ENCODE results near the gene BOD1L1.
A peak's percentile ranks its signal among the peaks of the same experiment; 100 is the strongest.

BOD1L1 gene

DNA sequence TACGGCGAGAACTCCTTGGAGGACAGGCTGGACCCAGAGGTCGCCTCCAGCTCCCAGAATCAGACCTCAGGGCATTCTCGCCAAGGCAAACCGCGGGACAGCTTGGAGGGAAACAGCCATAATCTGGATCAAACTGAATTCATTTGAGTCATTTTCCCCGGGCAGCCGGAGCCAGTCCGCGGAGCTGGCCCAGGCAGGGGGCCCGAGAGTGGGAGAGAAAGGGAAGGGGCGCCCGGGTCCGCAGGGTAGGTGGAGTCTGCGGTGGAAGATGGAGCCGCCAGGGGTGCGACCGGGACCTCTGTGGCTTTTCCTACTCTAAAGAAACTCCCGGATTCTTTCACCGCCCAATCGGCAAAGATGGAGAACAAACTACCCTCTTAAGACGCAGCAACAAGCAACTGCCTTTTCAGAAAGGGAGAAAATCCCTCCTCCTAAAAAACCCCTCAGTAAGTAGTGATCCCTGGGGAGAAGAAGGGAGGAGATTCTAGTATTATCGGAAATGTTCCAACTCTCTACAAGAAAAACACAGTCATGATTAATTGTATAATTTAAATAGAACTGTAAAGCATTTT, 88.4 kb downstream of the BOD1L1 start:
- no peak for DNase-seq (ENCODE audit: low spot score)

DNA sequence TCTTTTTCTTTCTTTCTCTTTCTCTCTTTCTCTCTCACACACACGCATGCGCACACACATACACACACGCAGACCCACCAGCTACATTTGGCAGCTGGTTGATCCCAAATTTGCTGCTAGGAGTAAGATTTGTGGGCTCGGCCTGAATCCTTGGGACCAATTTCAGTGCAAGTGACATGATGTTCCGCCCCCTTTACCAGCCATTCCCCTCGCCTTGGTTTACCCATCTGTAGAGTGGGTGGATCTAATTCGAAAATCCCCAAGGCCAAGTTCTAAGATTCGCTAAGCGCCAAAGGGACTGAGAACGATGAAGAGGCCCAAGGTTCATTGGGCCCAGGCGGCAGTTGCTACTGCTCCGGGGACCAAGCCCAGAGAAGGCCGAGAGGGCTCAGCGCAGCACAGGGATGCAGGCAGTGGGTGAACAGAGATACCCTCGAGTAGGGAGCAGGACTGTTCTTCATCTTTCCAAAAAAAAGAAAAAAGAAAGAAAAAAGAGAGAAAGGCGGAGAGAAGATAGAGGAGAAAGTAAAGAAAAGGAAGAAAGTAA, 89.0 kb downstream of the BOD1L1 start:
- DNase-seq (ENCODE audit: low spot score), result no peak

DNA sequence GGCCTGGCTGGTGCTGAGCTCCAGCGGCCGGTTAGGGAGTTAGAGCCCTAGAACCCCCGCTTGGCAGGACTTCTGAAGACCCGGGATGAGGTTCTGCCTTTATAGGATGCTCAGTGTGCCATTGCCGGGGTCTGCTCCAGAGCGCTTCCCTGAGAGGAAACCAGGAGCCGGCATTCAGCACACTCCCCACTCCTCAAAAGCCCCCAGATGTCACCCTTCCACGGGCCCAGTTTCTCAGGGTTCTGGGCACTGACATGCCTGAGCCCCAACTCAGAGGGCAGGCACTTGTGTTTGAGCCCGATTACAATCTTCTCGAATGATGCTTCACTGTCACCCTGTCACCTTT, 89.7 kb downstream of the BOD1L1 start:
- DNase-seq (ENCODE audit: low spot score), result no peak

DNA sequence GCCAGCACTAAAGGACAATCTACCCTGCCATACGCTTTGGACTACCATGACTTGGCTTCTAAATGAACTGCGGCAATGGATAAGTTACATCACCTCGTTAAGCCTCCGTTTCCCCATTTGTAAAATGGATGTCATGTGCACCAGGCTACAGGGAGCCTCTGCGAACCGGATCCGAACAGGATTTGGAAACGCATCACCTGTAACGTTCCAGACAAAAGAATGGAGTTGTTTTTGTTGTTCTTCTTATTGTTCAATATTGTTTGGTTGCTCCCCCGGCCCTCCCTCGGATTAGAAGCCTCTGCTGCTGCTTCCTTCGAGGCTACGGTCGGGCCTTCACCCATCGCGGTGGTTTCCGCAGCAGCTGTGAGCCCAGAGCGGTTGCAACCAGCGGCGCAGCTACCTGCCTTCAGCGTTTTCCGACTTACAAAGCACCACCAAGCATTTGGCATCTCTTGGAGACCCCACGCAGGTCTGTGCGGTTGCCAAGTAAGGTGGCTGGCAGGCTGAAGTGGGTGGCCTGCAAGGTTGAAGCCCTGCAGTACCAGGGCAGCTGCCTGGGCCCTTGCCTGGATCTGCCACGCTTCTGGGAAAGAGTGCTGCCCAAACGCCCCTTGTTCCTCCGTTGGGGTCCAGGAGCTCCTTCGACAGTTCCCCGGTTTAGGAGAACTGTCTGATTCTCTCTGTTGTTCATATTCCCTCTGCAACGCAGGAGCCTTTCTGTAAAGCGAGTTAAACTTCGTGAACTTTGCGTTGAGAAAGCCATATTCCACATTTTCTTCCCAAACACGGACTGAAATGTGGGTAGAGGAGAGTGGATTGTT, 90.3 kb downstream of the BOD1L1 start:
- DNase-seq (ENCODE audit: low spot score), result no peak

DNA sequence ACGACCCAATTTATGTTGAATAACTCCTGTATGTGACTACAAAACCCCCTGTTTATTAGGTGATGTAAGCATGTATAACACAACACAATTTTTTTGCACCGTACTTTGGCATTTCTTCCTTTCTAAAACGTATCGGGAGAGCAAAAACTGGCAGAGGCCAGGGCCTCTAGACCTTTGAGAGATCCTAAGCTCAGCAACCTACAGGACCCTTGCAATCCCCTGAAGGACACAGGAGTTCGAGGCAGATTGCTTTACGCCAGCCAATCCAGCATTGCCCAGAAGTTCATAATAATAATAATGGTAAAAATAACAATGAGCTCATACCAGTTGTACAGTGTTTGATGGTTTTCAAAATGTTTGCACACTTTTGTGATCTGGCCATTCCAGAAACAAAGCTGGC, 90.9 kb downstream of the BOD1L1 start:
- no peak for DNase-seq (ENCODE audit: low spot score)

DNA sequence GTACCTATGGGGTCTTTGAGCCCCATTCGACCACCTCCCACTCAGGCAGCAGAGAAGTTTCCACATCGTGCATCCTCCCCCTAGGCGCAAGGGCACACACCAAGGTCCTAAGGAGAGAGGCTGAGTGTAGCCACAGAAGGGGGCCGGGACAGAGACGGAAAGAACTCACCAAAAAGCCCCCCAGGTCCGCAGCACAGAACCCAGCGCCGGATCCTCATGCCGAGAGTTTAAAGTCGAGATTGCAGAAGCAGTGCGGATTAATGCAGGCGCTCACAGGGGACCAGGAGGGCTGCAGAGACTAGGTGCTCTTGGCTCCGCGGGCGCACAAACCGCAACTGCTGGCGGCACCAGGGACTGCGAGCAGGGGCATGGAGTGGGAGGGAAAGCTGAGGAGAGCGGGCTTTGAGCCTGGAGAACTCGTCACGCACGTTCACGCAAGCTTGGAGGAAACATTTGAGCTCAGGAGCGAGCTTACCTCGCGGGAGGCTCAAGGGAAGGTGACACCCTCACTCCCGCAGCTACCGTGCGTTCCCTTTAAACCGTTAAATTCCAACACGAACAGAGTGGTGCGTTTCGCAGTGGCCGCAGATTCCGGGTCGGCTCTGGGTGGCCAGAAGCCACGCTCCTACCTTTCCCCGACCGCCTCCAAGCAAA, 91.7 kb downstream of the BOD1L1 start:
- no peak for DNase-seq (ENCODE audit: low spot score)

DNA sequence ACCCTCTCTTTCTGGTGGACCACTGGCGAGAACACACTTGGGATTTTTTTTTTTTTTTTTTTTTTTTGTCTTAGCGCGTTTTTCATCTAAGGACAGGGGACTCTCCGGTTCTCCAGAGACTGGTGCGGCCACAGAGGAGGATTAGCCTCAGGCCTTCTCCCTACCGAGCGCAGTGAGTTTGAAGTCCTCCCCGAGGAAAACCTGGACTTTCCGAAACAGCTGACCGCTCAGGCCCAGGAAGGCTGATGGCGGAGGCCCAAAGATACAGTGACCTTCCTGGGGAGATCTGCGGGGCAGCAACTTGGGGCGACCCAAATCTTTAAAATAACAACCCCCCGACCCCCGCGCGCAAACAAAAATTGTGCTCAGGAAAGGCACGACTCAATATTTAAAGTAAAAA, 92.4 kb downstream of the BOD1L1 start:
- no peak for DNase-seq (ENCODE audit: low spot score)

DNA sequence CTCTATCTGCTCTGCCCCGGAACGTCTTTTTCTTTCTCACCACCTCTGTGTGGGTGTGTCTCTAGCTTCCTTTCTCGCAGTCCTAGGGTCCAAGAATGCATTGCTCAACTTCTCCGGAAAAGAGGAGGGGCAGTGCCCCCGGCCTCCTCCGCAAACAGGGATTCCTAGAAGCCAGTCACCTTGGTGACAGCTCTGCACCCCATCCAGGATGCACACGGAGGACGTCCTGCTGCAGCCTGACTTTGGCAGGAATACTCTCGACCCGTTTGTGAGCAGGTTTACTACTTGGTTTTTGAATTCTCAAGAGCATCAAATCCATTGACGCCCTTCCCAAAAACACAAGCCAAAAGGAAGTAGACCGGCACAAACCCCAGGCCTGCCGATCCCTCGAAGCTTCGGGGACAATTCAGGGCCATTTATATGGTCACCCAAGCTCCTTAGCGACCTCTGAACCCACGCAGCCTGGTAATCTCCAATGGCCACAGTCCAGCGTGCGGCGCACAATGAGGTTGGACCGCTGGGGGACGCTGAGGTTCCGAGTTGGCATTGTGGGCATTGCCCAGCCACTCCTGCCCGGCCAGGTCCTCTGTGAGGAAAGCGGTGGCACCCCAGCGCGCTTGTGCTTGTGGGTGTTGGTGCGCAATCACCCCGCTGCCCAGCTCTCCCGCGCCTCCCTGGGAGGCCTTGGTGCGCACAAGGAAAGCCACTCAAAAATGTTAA, 93.0 kb downstream of the BOD1L1 start:
- peak; percentile 47 for DNase-seq (ENCODE audit: low spot score)

DNA sequence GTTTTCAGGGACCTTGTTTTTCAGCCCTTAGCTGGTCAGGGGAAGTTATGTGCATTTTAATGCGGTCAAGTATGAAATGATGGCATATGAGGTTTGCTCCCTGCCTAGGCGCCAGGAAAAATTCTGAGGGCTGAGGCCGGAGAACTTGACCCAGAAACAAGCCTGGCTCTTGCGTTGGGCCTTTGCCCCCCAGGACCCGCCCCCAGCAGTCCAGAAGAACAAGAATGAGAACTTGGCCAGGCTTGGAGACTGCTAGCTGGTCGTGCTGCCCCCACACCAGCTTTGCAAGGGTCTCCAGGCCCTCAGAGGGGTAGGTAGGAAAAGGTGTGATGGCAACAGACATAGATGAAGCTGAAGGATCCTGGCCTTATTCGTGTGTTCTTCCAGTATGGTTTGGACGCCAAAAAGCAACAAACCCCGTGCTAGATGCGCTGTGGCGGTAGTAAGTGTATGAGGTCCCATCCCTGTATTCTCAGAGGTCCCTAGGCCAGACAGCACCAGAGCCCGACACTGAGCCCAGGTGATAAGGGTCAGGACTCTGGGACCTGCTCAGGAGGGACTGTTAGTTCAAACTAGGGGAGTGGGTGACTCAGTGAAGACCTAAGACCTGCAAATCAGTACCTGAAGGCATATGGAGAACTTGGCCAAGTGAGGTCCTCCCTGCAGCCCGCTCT, 93.7 kb downstream of the BOD1L1 start:
- no peak for DNase-seq (ENCODE audit: low spot score)

DNA sequence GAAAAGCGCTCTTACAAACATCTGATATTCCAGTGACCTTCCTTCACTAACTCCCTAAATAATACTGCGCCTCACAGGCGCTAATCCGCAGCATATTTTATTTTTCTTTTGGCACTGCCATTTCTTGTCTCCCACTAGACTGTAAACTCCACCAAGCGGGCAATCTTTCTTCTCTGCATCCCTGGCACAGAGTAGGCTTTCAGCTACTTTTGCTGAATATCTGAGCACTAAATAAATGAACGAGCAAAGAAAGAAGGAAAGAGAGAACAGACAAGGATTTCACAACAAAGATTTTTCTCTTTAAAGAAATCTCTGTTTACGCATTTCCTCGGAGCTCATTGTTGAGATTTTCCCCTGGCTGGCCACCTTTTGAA, 95.9 kb downstream of the BOD1L1 start:
- no peak for DNase-seq (ENCODE audit: low spot score)

DNA sequence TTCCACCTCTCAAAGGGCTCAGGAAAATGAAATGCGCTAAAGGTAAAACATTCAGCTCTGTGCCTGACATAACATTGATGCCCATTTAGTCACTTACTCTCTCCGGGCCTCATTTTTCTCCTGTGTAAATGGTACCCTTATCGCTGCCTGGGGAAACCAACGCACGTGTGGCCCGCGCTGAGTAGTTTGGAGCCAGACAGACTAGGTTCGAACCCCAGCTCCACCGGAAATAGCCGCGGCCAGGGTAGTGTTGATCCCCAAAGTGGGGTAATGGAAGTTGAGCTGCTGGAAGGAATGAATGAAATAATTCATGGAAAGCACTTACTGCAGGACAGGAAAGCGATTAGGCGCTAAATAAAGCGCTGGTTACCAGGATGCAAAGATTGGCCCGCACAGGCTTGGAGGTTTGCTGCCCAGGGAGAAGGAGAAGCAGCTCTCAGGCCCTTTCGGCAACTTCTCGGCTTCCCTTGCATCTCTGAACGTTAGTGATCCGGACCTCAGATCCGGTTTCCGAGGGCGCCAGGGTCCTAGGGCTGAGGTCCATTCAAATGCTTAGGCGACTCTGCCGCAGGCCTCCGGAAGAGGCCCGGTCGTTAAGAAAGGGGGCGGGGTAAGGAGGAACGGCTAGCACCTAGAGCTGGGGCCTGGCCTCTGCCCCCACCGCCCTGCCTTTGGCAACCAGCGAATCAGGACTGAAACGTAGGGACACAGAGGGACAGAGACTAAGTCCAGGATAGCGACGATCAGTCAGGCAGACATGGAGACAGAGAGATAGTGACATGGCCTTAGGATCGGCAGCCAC, 96.5 kb downstream of the BOD1L1 start:
- no peak for DNase-seq (ENCODE audit: low spot score)

DNA sequence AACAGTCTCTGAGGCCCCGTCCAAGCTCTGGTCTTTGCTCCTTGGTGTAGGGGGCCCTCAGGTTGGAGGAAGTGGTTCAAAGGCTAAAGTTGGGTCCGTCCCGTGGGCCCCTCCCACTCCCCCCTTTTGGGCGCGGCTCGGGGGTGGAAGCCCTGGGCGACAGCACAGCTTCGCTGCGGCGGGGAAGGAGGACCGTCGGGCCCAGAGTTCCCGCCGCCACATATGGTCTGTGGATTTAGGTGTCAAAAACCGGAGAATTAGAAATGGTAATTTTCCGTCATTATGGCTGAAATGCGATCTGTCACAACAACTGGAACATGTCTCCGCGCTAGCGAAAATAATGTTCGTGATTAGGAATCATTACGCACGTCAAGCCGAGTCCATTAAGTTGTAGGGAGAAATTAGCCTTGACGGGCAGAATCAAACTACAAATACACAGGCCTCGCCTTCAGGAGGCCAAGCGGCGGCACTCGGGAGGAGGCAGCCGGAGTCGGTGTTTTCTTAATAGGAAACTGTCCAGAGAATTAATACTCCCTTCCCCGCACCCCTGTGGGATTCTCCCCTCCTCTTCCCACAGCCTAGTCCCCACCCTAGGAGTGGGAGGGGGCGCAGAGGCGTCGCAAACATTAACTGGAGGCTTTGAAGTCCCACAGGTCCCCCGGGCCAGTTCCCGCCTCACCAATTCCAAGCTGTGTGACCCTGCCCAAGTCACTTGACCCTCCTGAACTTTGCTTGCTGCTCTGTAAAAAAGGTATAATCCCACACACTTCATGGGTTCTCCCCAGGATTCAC, 98.2 kb downstream of the BOD1L1 start:
- DNase-seq (ENCODE audit: low spot score), result no peak

DNA sequence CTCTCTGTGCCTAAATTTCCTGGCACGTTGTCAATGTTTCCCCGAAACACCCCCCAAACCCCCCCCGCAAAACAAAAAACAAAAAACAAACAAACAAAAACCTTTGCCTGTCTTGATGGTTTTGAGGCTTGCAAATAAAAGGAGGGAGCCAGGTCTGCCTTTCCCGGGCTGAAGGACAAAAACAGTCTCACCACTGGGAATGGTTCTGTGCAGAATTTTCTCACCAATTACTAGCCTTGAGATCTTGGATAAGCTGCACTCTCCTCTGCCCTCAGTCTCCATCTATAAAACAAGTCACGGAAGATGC, 98.8 kb downstream of the BOD1L1 start:
- DNase-seq (ENCODE audit: low spot score), result no peak

DNA sequence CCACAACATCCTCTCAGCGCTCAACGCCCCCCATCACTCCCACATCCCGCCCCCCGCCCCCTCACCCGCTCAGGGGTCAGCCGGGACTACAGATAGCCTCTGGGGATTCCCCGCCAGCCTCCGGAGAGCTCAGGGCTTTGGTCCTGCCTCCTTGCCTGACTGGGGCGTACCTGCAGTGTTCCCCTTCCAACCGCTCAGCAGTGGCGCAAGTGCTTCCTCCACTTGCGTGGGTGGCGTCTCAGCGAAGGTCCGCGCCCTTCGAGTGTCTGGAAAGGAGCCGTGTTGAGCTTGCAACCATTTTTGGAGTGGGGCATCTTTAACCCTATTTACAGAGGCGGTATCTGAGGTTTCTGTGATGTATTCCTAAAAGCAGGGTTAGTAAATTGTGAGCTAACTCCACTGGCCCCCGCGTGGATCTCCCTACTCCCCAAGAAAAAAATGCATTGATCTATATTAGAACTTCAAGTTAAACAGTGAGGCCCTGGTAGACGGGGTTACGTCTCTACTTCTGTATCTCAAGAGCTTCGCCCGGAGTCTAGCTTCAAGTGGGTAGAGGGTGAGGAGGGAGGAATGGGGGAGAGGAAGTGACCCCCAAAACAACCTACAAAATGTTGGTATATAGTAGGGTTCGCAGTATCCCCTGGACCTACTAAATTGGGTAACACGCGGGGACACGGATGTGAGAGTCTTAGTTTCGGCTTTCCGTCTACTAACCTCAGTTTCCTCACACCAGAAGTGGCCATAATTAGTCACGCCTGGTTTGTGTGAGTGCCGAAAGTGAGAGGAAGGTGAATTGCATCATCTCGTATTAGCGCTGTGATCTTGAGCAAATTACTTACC, 99.3 kb downstream of the BOD1L1 start:
- DNase-seq (ENCODE audit: low spot score), result no peak

DNA sequence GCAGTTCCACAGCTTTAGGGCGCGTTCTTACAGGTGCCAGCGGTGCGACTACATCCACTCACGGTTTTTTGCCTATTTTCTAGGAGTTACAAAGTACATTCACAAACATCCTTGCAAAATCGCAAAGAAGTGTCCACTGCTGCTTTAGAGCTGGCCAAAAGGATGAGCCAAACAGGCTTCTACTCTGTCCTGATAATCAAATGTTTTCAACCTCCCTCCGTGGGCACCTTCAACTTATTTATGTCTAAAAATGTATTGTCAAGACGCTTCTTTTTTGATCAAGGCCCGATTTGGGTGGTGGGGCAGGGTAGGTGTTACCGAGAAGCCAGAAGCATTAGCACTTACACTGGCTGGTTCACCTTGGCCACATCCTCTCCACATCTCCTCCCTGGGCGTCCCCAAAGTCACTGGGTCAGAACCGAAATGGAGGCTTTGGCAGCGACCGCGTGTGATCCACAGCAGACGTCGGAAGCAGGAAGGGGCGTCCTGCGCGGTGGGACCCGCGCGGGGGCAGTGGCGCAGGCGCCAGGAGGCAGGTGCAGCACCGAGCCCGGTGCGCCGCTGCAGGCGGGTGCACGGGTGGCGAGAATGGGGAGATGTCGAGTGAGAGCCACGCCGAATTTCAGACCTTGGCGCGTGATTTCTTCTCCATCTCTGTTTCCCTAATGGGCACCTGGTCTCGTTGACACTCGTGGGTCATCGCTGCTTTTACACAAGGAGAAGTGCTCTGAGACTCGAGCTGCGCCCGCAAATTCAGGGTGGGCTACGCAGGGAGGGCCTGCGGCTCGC, 100.1 kb downstream of the BOD1L1 start:
- no peak for DNase-seq (ENCODE audit: low spot score)

DNA sequence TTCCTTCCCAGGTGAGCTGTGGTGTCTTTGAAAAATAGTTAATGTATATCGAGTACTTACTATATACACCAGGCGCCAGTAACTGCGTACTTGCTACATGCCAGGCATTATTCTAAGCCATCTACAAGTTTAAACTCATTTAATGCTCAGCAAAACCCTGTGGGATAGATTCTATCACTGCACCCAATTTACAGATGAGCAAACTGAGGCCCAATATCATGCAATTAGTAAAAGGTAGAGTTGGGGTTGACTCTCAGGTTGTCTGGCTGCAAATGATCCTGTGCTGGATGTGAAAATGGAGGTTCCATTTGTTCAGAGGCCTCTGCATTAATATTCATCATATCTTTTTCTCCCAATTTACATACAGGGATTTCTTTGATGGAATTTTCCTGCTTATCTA, 100.9 kb downstream of the BOD1L1 start:
- DNase-seq (ENCODE audit: low spot score), result no peak

DNA sequence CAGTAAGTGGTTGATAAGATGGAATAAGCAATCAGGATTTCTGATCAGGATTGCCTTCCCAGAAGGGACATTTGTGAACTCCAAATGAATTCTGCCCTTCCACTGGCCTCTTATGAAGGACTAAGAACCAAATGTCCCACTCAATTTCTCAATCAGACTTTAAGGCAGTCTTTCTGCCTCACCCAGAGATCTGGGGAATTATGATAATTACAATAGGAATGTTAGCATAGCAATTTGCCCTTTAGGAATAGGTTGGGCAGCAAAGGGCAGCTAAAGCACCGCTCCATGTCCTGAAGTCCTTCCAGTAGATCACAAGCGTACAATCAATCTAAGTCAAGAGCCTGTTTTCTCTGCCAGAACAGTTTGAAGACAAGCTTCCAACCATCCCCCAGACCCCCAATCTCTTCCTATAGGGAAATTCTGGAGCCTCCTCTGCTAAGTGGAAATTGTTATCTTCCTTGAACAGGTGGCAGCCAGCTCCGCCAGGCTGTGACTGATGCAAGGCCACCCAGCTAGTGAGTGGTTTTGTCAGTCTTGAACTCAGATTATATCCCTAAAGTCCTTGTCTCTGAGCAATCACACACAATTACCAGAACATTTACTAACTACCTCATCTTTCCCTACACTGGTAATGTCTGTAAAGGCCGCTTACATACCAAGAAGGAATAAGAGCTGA, 101.8 kb downstream of the BOD1L1 start:
- no peak for DNase-seq (ENCODE audit: low spot score)

DNA sequence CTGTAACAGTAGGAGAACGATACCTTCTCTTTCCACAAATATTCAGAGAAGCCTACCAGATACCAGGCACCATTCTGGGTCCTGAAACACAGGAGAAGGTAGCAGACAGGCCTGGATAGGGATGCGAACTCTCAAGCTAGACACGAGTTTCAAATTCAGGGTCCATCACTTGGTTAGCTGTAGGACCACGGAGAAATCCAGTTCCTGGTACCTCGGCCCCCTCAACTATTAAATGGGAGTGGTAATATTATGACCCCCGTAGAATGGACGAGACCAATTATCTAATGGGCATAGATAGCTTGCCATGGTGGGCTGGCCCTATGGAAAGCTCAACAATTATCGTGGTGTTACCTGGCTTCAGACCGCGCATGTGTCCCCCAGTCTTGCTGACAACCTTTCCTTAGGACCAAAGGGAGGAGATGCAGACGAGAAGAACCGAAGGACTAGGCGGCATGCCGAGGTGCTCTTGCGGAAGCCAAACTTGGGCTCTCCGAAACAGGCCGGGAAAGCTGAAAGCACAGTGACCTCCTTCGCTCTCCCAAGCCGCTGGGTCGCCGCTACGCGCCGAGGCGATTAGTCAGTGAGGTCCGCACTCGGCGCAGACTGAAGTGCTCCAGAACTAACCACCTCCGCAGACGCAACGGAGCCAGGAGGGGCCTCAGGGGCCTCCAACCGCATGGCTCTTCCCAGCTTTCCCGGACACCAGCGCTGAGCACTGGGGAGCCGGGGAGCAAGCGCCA, 102.9 kb downstream of the BOD1L1 start:
- peak; percentile 68 for DNase-seq (ENCODE audit: low spot score)
